Prostate gland (tissue), 2 donors: ENCODE measurements around the gene PIH1D1.

ENCODE experiments used
- CTCF ChIP-seq, 4 experiments: fragments of 200-600 bp in 2 of 4; fragments of 450-650 bp in 2 of 4; sonication (generic) in 2 of 4; IDR thresholded peaks; 1 replicate in 3 of 4; 2 replicates in 1 of 4; pipeline ENCODE4 v1.5.1; 2016 to 2019; ENCODE audit warnings: antibody characterized with exemption in 4 of 4, mild to moderate bottlenecking in 2 of 4, moderate library complexity in 2 of 4
- POLR2A ChIP-seq: fragments of 450-650 bp; IDR thresholded peaks from one replicate; pipeline ENCODE4 v1.6.1; 2016; ENCODE audit warnings: antibody characterized with exemption, mild to moderate bottlenecking
- POLR2AphosphoS5 ChIP-seq: sonication (generic); formaldehyde crosslinking; IDR thresholded peaks from one replicate; pipeline ENCODE4 v1.6.1; 2017; ENCODE audit warnings: antibody characterized with exemption

- TF ChIP-seq POLR2A (no peak), CTCF (IDR thresholded peaks at IDR 0.05) (no peak), POLR2AphosphoS5 (no peak)
Measured at GRCh38 chr19:49441960-49442350, 9.7 kb downstream of the PIH1D1 start.
